ENCODE data around the gene STRA6. TPM values are rescaled to one million over a fixed set of nuclear protein-coding genes. Genes with fewer than 3 reads are reported as not detected.

STRA6 gene
- total RNA-seq, 1 experiment from 2014 or later: not detected

- POLR2A ChIA-PET: interaction anchor here (0.6 kb wide), 2 partner anchors 94 to 1356 kb away, joined by 4 read pairs; no protein-coding TSS in a partner anchor
- intact Hi-C loops (cut with micrococcal nuclease): no loop called here
These were observed 722 bp downstream of the STRA6 start for GRCh38 chr15:74201710-74202420.

GRCh38 chr15:74200871-74201419 is 1.6 kb downstream of the STRA6 start:
- no TSS peak for BruUV-seq (replicated peaks)
- TF ChIP-seq CTCF (IDR thresholded peaks at IDR 0.05; ENCODE audit: unreplicated experiment): no peak
- Mint-ChIP-seq H3K4me1 (ENCODE audit: insufficient read depth, unreplicated experiment) (peaks cover 29% of the 10 kb centered on the region), H3K9me3 (ENCODE audit: unreplicated experiment) (no peaks in the 10 kb centered on the region), H3K27ac (ENCODE audit: low read depth, unreplicated experiment) (no peak overlapping the region), H3K36me3 (ENCODE audit: insufficient read depth, unreplicated experiment) (no peaks in the 10 kb centered on the region), H3K27me3 (ENCODE audit: insufficient read depth, unreplicated experiment) (no peaks in the 10 kb centered on the region), H3K4me3 (ENCODE audit: unreplicated experiment) (no peak overlapping the region)
- DNase-seq (ENCODE audit: unreplicated experiment): peak; percentile 56
- ChIA-PET CTCF (interaction anchor here (0.6 to 1.2 kb wide), 3 partner anchors 102 to 360 kb away, joined by 3 read pairs; no protein-coding TSS in a partner anchor), POLR2A (interaction anchor here (0.5 to 1.2 kb wide), 7 partner anchors 10 to 1356 kb away, joined by 3 to 8 read pairs (median 3); no protein-coding TSS in a partner anchor)
- intact Hi-C loops (cut with micrococcal nuclease): no loop called here

More at GRCh38 chr15:74201710-74202420, 722 bp downstream of the STRA6 start:
- H3K27me3 Mint-ChIP-seq (ENCODE audit: insufficient read depth, unreplicated experiment): no peaks in the 10 kb centered on the region
- no peak overlapping the region for H3K4me3 Mint-ChIP-seq (ENCODE audit: unreplicated experiment)
- no TSS peak for BruUV-seq (replicated peaks)
- H3K27ac Mint-ChIP-seq (ENCODE audit: low read depth, unreplicated experiment): peak overlapping the region; percentile 10
- no peaks in the 10 kb centered on the region for H3K9me3 Mint-ChIP-seq (ENCODE audit: unreplicated experiment)
- TF ChIP-seq CTCF (IDR thresholded peaks at IDR 0.05; ENCODE audit: unreplicated experiment): no peak
- peak; percentile 88 for DNase-seq (ENCODE audit: unreplicated experiment)
- CTCF ChIA-PET: no interaction called here
- no peaks in the 10 kb centered on the region for H3K36me3 Mint-ChIP-seq (ENCODE audit: insufficient read depth, unreplicated experiment)
- H3K4me1 Mint-ChIP-seq (ENCODE audit: insufficient read depth, unreplicated experiment): peaks cover 29% of the 10 kb centered on the region

GRCh38 chr15:74200412-74200815 is 2.2 kb downstream of the STRA6 start:
- H3K36me3 Mint-ChIP-seq (ENCODE audit: insufficient read depth, unreplicated experiment): no peaks in the 10 kb centered on the region
- POLR2A ChIA-PET: interaction anchor here (0.5 to 1.2 kb wide), 6 partner anchors 10 to 398 kb away, joined by 3 to 8 read pairs (median 3); no protein-coding TSS in a partner anchor
- no peak overlapping the region for H3K27ac Mint-ChIP-seq (ENCODE audit: low read depth, unreplicated experiment)
- intact Hi-C loops (cut with micrococcal nuclease): no loop called here
- no peaks in the 10 kb centered on the region for H3K9me3 Mint-ChIP-seq (ENCODE audit: unreplicated experiment)
- DNase-seq (ENCODE audit: unreplicated experiment): peak; percentile 98
- H3K27me3 Mint-ChIP-seq (ENCODE audit: insufficient read depth, unreplicated experiment): no peaks in the 10 kb centered on the region
- BruUV-seq (replicated peaks): no TSS peak
- H3K4me1 Mint-ChIP-seq (ENCODE audit: insufficient read depth, unreplicated experiment): peaks cover 29% of the 10 kb centered on the region
- TF ChIP-seq CTCF (IDR thresholded peaks at IDR 0.05; ENCODE audit: unreplicated experiment): no peak
- no peak overlapping the region for H3K4me3 Mint-ChIP-seq (ENCODE audit: unreplicated experiment)
- CTCF ChIA-PET: interaction anchor here (0.6 to 1.2 kb wide), 3 partner anchors 102 to 236 kb away, joined by 3 read pairs; no protein-coding TSS in a partner anchor

- no peaks in the 10 kb centered on the region for H3K36me3 Mint-ChIP-seq (ENCODE audit: insufficient read depth, unreplicated experiment)
- no peak overlapping the region for H3K4me3 Mint-ChIP-seq (ENCODE audit: unreplicated experiment)
- no peaks in the 10 kb centered on the region for H3K27me3 Mint-ChIP-seq (ENCODE audit: insufficient read depth, unreplicated experiment)
- H3K27ac Mint-ChIP-seq (ENCODE audit: low read depth, unreplicated experiment): no peak overlapping the region
- BruUV-seq (replicated peaks): no TSS peak
- no peaks in the 10 kb centered on the region for H3K9me3 Mint-ChIP-seq (ENCODE audit: unreplicated experiment)
- H3K4me1 Mint-ChIP-seq (ENCODE audit: insufficient read depth, unreplicated experiment): peaks cover 29% of the 10 kb centered on the region
- POLR2A ChIA-PET: no interaction called here
- no peak for DNase-seq (ENCODE audit: unreplicated experiment)
- TF ChIP-seq CTCF (IDR thresholded peaks at IDR 0.05; ENCODE audit: unreplicated experiment): no peak
- intact Hi-C loops (cut with micrococcal nuclease): no loop called here
- CTCF ChIA-PET: interaction anchor here (0.6 to 0.7 kb wide), 2 partner anchors 148 to 168 kb away, joined by 3 to 4 read pairs; no protein-coding TSS in a partner anchor
These were observed 3.3 kb downstream of the STRA6 start for GRCh38 chr15:74199297-74199652.
